Mucosa of descending colon (tissue), 3 donors: ENCODE measurements around the gene ABITRAM. TPM values are rescaled to one million over a fixed set of nuclear protein-coding genes. Genes with fewer than 3 reads are reported as not detected.
"Not testable (repeated sequence)": the region's sequence is repeated elsewhere in the genome, so short reads cannot be mapped to it uniquely, and the experiment has no call there.

ENCODE experiments used
- ATAC-seq: fragments of 200-7000 bp; cut with Tn5 transposase; one replicate; pipeline ENCODE4 v1.9.1; 2020; ENCODE audit warnings: mild to moderate bottlenecking, moderate library complexity
- DNase-seq, 3 donors: peaks; one replicate each; pipeline ENCODE4 v3.0.0-alpha.2; 2020
- H3K36me3 ChIP-seq: fragments of 200-600 bp; one replicate; pipeline ENCODE4 v1.8.0; 2021; ENCODE audit warnings: low read depth, mild to moderate bottlenecking
- H3K4me1 ChIP-seq: fragments of 200-600 bp; one replicate; pipeline ENCODE4 v1.8.0; 2021; ENCODE audit warnings: low read depth, mild to moderate bottlenecking
- H3K4me3 ChIP-seq: fragments of 200-600 bp; one replicate; pipeline ENCODE4 v1.8.0; 2021; ENCODE audit warnings: mild to moderate bottlenecking
- H3K9me3 ChIP-seq: fragments of 200-600 bp; one replicate; pipeline ENCODE4 v1.8.0; 2021; ENCODE audit warnings: mild to moderate bottlenecking
- intact Hi-C, 2 donors: fragments of 100-400 bp; cut with DNase I in 1 of 2; cut with micrococcal nuclease in 1 of 2; formaldehyde crosslinking; loops; one replicate each; pipeline versions ENCODE4 v1.11.0 to v1.11.1; 2022; cut with DNase I, micrococcal nuclease
- long read RNA-seq, 2 donors: library from polyadenylated mRNA; unstranded; transcript quantifications; one replicate each; pipeline ENCODE4 v2.0.0, GENCODE V29; 2019 to 2021
- total RNA-seq, 3 donors: library from RNA; stranded (reverse); fragmentation: NEBNext Ultra II Directional in 2 of 3; extraction: Animal tissue kit (Norgen Biotek cat#: 25700) in 2 of 3; gene quantifications; one replicate each; pipeline versions ENCODE4 v1.2.1 to v1.2.4, GENCODE V29; 2021 to 2023
- TF ChIP-seq, protein P1 (sequence below): fragments of 200-600 bp; IDR thresholded peaks from one replicate; pipeline ENCODE4 v1.8.0; 2022; ENCODE audit warnings: antibody characterized with exemption, mild to moderate bottlenecking
- donor health status: DM: no; HTN: no; CAD: no; lungs with moderate emphysema.
- donor health status: DM: no; HTN: no; CAD: no.
- donor health status: DM: no; HTN: yes; CAD: no.

The ABITRAM gene, protein sequence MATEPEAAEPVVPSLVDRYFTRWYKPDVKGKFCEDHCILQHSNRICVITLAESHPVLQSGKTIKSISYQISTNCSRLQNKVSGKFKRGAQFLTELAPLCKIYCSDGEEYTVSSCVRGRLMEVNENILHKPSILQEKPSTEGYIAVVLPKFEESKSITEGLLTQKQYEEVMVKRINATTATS
- 10 to 100 TPM; 13.2 to 16.8 (median 15.2) TPM for total RNA-seq
- long read RNA-seq, donor 1, transcript FAM206A-201 (6 exons, 2,134 nt) = major isoform, 11 of 22 reads
- long read RNA-seq, donor 1, partial matches to known transcripts = 1 of 22 reads
- long read RNA-seq, donor 1, other reads (novel, unspliced or antisense) = 8 of 22 reads
- long read RNA-seq, donor 2, transcript FAM206A-201 (6 exons, 2,134 nt) = major isoform, 7 of 11 reads
- long read RNA-seq, donor 2, partial matches to known transcripts = 0 of 11 reads
- long read RNA-seq, donor 2, other reads (novel, unspliced or antisense) = 3 of 11 reads

DNA sequence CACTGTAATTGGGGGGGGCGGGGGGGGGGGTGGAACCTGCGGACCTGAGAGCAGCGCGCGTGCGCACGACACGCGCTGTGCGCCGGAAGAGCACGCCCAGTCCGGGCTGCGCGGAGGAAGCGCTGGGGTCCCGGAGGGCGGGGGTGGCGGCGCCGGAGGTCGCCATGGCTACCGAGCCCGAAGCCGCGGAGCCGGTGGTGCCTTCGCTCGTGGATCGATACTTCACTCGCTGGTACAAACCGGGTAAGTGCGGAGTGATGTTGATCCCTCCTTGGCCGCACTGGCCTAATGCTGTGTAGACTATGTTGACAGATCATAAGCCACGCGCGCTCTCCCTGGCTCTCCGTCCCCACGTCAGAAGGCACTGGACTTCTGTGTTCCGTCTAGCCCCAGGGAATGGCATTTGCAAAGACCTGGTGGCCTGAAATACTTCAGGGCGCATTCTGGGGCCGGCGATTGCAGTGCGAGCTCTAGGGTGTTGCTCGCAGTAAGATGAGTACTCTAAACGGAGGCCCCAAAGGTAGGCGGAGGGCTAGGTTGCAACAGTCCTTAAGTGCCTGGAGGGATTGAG lies at the start of gene ABITRAM:
Gene ABITRAM (plus strand): TSS at position 78 of the 571 bp plus-strand sequence. CDS start 87 bp downstream, at position 165.
- intact Hi-C loops = no loop called here
- no peaks in the 10 kb centered on the region for H3K36me3 ChIP-seq
- H3K4me1 ChIP-seq = peaks cover 15% of the 10 kb centered on the region
- TF ChIP-seq, protein P1, sequence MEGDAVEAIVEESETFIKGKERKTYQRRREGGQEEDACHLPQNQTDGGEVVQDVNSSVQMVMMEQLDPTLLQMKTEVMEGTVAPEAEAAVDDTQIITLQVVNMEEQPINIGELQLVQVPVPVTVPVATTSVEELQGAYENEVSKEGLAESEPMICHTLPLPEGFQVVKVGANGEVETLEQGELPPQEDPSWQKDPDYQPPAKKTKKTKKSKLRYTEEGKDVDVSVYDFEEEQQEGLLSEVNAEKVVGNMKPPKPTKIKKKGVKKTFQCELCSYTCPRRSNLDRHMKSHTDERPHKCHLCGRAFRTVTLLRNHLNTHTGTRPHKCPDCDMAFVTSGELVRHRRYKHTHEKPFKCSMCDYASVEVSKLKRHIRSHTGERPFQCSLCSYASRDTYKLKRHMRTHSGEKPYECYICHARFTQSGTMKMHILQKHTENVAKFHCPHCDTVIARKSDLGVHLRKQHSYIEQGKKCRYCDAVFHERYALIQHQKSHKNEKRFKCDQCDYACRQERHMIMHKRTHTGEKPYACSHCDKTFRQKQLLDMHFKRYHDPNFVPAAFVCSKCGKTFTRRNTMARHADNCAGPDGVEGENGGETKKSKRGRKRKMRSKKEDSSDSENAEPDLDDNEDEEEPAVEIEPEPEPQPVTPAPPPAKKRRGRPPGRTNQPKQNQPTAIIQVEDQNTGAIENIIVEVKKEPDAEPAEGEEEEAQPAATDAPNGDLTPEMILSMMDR = no peak
- ATAC-seq = peak; percentile 93
- no peaks in the 10 kb centered on the region for H3K9me3 ChIP-seq
- DNase-seq = peak; percentile 75 to 87 (median 83)
- peak within 1 kb of the TSS; percentile 74 for H3K4me3 ChIP-seq

DNA sequence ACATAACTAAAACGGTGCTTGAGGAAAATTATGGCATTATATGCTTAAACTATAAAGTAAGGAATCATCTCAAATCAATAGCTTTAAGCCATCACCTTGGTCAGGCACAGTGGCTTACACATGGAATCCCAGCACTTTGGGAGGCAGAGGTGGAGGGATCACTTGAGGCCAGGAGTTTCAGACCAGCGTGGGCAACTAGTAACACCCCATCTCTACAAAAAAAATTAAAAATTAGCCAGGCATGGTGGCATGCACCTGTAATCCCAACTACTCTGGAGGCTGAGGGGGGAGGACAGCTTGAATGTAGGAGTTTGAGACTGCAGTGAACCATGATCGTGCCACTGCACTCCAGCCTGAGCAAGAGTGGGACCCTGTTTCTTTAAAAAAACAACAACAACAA lies 49.5 kb upstream of the ABITRAM start:
- ATAC-seq (no peak), DNase-seq (no peak)
- intact Hi-C loops = no loop called here
- TF ChIP-seq, protein P1 = no peak
- H3K9me3 ChIP-seq = no peaks in the 10 kb centered on the region
- H3K36me3 ChIP-seq = no peaks in the 10 kb centered on the region
- no peaks in the 10 kb centered on the region for H3K4me1 ChIP-seq
- no peak overlapping the region for H3K4me3 ChIP-seq

DNA sequence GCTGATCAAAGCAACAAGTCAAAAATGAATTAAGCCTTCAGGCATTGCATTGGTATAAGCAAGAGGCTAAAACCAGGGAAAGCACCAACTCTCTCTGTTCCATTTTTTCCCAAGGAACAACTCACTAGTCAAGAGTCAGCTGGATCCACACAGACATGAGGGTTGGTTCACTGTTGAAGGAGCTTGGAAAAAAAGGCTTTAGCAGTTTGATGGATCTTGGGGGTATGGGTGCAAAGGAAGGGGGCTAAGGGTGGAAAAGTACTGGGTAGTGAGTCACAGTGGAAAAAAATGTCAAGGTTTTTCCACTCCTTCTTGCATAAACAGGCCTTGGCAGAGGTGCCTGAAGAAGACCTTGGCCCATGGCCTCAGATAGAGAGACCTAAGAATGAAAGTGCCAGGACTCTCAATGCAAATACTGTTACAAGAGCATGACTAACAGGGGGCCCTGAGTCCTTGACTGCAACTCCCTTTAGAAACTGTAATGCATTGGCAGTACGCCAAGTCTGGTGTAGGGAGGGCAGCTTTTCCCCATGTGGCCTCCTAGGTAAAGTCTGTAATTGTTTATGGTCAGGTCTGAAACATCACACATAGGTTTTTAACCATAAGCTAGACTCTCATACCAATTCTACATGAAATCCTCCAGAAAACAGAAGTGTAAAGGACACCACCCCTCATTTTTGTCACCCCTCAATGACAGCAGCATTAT lies 48.4 kb upstream of the ABITRAM start:
- intact Hi-C loops = no loop called here
- DNase-seq = peak in 1 of 3 donors; percentile 28
- no peaks in the 10 kb centered on the region for H3K4me1 ChIP-seq
- peak; percentile 86 for ATAC-seq
- no peaks in the 10 kb centered on the region for H3K9me3 ChIP-seq
- H3K4me3 ChIP-seq = no peak overlapping the region
- peaks cover 2% of the 10 kb centered on the region for H3K36me3 ChIP-seq
- TF ChIP-seq, protein P1 = no peak

DNA sequence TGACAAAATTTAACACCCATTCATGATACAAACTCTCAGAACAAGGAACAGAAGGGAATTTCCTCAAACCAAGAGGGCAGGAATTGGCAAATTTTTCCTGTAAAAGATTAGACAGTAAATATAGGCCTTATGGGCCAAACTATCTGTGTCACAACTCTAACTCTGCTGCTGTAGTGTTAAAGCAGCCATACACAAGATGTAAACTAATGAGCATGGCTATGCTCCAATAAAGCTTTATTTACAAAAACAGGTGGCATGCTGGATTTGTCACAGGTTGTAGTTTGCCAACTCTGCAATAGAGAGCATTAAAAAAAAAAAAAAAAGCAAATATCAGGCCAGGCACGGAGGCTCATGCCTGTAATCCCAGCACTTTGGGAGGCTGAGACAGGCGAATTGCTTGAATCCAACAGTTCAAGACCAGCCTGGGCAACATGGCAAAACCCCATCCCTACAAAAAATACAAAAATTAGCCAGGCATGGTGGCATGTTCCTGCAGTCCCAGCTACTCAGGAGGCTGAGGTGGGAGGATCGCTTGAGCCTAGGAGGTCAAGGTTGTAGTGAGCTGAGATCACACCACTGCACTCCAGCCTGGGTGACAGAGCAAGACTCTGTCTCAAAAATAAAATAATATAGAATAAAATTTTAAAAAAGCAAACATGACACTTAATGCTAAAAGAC lies 47.5 kb upstream of the ABITRAM start:
- H3K4me3 ChIP-seq, intact Hi-C loops, H3K9me3 ChIP-seq, H3K36me3 ChIP-seq, H3K4me1 ChIP-seq, DNase-seq: not testable (repeated sequence)
- peak; percentile 53 for ATAC-seq

DNA sequence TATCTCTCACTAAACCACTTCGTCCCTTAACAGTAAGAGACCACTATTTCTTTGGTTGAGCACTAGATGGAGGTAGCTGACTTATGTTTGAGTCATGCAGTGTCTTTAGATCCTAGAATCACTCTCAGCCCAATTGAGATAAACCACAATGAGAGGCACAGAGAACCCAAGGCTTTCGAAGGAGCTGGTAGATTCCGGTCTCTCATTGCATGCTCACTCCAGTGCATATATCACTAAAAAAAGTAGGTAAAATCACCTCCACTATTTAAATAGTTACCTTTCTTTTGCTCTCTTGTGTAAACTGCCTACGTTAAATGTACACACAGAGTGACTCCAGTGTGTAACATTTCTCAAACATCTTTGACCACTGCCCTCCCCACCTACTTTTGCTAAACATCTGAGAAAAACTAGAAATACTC lies 44.5 kb upstream of the ABITRAM start:
- DNase-seq (no peak), ATAC-seq (no peak)
- Histone ChIP-seq H3K36me3 (peaks cover 11% of the 10 kb centered on the region), H3K4me3 (no peak overlapping the region), H3K9me3 (no peaks in the 10 kb centered on the region), H3K4me1 (no peaks in the 10 kb centered on the region)
- TF ChIP-seq, protein P1 = no peak
- intact Hi-C loops = no loop called here
